ENCODE measurements around the gene RNF157.

The RNF157 gene

GRCh38 chr17:76154936-76155845 is 85.1 kb downstream of the RNF157 start:
- DNase-seq, result no peak

- DNase-seq, result no peak
Observed at GRCh38 chr17:76154292-76154691, 86.0 kb downstream of the RNF157 start.

DNA sequence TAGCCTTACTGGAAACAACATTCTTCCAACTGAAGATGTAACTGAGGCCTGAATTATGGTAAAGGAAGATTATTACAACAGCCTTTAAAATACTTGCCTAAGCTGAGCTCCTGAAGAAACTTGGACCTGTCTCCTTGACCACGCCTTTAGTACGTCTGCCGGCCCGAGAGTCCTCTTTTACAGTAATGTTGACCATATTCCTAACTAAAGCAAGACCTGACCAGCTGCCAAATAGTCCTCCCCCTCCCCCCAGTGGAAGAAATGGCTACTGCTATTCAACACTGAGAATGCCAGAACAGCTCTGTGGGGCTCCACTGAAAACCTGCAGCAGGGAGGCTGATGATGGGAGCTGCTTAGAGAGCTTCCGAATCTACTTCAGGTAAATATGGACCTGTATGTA is 86.7 kb downstream of the RNF157 start:
- no peak for DNase-seq

- no peak for DNase-seq
Observed at GRCh38 chr17:76153202-76153601, 87.1 kb downstream of the RNF157 start.

DNA sequence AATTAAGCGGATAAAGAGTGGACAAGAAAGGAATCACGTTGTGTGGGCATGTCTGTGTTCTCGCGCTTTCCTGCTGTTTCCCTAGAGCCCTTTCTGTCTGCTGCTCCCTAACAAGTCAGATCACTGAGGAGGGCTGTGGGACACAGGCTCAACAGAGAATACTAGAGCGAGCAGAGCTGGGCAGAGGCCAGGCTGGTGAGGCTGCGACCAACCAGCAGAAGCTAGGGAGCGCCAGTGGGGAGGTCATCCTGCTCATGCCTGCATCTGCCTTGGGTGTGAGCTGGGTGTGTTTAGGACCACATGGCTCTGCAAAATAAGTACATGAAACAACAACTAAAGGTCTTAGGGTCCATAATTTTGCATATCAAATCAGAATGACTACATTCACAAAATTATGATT is 87.7 kb downstream of the RNF157 start:
- DNase-seq, result no peak

DNA sequence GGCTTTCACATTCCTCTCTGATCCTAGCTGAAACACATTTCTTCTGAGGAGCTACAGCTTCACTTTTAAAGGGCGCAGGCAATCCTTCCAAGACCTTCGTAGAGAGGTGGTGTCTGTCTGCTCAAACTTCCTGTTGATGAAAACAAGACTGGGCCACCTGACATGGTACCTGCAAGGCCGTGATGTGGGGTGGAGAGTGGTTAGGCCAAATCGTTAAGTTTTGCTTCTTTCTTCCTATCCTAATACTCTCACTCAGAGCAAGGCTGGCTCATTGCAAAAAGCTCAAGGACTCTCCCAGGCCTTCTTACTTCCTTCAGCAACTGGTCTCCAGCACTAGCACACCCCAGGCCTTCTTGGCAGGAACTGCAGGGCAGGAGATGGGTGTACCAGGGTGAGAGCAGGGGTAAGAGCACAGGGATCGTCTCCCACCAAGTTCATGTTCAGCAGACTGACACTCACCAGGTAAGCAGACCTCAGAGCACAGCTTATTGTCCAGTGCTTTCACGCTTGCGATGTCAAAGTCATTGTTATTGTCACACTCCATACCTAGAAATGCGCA is 88.3 kb downstream of the RNF157 start:
- DNase-seq, result no peak

GRCh38 chr17:76150712-76151622 is 89.3 kb downstream of the RNF157 start:
- DNase-seq, result no peak

DNA sequence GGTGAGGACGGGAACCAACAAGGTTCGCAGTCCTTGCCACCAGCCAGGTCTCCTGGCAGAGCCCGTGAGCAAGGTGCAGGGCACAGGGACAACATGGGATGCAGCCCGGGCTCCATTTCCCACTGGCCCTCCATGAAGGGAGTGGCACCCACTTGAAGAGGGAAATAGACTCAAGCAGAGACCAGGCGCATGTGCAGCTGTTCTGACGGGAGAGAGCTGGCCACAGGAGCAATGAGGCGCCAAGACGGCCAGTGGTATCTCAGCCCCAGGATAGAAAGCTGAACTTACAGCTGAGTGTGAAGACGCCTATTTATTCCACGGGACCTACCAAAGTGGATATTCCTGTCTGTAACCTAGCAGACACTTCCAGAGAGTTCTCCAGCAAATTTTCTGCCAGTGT is 91.1 kb downstream of the RNF157 start:
- no peak for DNase-seq

DNA sequence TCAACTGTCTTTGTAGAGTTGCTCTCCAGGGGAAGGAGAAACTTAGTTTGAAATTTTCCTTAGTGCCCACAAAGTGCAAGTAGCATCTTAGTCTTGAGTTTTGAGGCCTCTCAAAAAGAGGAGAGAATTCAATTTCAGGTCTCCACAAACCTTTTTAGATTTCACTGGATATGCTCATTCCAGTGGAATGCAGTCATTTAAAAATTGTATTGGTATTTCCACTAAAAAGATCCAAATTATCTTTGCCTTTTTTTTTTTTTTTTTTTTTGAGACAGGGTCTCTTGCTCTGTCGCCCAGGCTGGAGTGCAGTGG is 92.3 kb downstream of the RNF157 start:
- no peak for DNase-seq

- DNase-seq, result peak; percentile 70
Observed at GRCh38 chr17:76147211-76148014, 92.9 kb downstream of the RNF157 start.

- DNase-seq, result no peak
Observed at GRCh38 chr17:76146053-76146851, 94.0 kb downstream of the RNF157 start.

DNA sequence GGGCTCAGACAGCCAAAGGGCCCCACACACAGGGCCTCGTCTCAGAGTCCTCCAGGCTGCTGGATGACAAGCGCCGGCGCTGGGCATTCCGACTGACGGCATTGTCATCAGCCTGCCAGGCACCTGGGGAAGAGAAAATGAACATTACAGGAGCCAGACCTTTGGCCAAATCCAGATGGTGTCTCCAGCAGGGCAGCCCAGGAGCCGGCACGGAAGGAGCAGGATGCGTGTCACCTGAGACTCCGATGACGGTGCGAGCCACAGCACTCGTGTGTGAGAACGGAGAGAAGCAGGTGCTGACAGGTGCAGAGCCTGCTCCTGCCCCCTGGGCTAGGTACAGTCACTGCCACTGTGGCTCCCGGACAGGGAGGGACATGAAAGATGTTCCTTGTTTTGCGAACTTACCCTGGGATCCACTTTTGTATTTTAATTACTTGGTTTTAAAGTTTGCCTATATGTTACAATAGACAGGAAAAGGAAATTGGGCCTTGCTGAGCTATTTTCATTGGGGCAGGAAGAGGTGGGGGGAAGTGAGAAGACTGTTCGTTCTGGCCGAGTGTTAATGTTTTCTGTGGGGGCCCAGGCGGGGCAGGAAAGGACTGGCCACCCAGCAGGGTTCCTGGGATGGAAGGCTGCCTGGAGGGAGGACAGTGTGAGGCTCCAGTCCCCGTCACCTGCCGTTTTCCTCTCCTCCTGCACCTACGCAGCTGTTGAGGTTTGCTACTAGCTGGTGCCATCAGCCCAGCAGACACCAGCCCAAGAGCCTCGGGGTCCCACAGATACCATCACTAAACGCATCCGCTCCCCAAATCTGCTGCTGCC is 94.9 kb downstream of the RNF157 start:
- no peak for DNase-seq

- DNase-seq, result no peak
Observed at GRCh38 chr17:76142585-76143041, 97.7 kb downstream of the RNF157 start.

DNA sequence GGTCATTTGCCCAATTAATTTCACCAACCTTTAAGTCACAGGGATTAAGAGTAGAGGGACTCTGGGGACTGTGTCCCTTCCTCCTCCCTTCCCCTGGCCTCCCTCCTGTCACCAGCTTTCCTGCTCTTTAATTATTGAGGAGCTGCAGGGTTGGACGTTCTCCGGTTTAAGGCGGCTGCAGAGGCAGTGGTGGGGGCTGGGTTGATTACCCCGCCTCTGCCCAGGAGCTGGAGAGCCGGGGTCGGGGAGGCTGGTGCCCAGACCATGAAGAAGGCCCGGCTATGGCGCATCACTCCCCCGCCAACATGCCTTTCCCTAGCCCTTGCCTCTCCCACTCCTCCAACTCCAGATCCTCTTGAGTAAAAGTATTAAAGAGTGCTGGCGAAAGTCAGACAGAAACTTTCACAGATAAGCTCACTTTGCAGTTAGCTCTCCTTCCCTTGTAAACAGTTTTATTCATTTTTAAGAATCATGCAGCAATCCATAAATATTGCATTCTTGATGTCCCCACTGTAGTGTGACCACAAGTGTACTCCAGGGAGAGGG is 98.2 kb downstream of the RNF157 start:
- DNase-seq, result no peak

- peak; percentile 98 for DNase-seq
Observed at GRCh38 chr17:76141212-76142038, 98.9 kb downstream of the RNF157 start, which contains the start of gene FOXJ1. Gene FOXJ1, minus strand, starts transcription at chr17:76141245. Its CDS starts 850 bp downstream, at chr17:76140395.

DNA sequence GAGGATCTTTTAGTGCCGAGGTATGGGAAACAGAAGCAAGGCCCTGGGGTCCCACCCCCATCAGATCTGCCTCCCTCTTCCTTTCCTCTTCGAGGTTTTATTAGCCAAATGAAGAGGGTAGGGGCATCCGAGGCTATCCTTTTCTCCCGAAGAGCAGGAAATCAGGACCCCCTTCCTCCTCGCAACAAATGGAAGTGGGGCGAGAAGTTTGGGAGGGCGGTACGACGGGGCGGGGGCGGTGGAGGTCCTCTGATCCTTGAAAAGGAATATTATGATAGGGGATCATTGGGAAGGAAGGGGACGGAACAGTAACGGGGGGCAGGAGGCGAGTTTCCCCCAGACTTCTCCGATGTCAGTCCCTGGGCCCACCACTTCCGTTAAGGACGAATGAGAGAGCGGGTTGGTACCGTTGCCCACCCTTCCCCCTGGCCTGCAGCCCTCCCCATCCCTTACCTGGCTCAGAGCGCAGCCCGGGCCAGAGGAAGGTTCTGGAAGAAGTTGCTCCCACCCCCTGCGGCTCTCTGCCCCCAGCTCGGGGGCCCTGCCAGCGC is 99.6 kb downstream of the RNF157 start:
- DNase-seq, result no peak

GRCh38 chr17:76139801-76140660 is 100.3 kb downstream of the RNF157 start:
- DNase-seq, result peak; percentile 48
